ENCODE measurements around the gene AP4M1.
A peak's percentile ranks its signal among the peaks of the same experiment; 100 is the strongest.

- no peak for TF ChIP-seq CTCF (IDR thresholded peaks at IDR 0.05; ENCODE audit: poor library complexity, severe bottlenecking)
- peak; percentile 81 for TF ChIP-seq REST (IDR thresholded peaks at IDR 0.05; ENCODE audit: borderline replicate concordance)
- TF ChIP-seq EZH2 (IDR thresholded peaks at IDR 0.05; ENCODE audit: borderline replicate concordance, insufficient read depth, low read length, poor library complexity, severe bottlenecking), result no peak
- peak; percentile 9 for TF ChIP-seq EP300 (conservative IDR thresholded peaks at IDR 0.05; ENCODE audit: poor library complexity, severe bottlenecking)
- TF ChIP-seq POLR2AphosphoS5 (IDR thresholded peaks at IDR 0.05), result peak; percentile 79
- no peak for TF ChIP-seq RAD21 (conservative IDR thresholded peaks at IDR 0.05)
- peak; percentile 92 for TF ChIP-seq TAF1 (IDR thresholded peaks at IDR 0.05; ENCODE audit: low read depth)
- peak; percentile 41 for TF ChIP-seq SMC3 (conservative IDR thresholded peaks at IDR 0.05; ENCODE audit: poor library complexity)
- peak; percentile 60 for TF ChIP-seq MXI1 (conservative IDR thresholded peaks at IDR 0.05; ENCODE audit: poor library complexity, severe bottlenecking)
Observed at GRCh38 chr7:100126931-100127865, 25.8 kb downstream of the AP4M1 start, which contains the start of gene MBLAC1.
